Endothelial cell of umbilical vein (primary cell): ENCODE results near the gene PRKCG. TPM values are rescaled to one million over a fixed set of nuclear protein-coding genes. Genes with fewer than 3 reads are reported as not detected.

Experiments
- BruUV-seq: library from RNA; stranded (reverse); fragments of 400-500 nt; replicated peaks from 2 replicates; lab custom pipeline; 2021; lab: Mats Ljungman, UMichigan
- CTCF ChIA-PET: fragments of 300-600, 350-600 bp; sonication (Branson Sonifier 250); formaldehyde crosslinking; loops from one replicate; lab custom pipeline; 2021; ENCODE audit warnings: antibody characterized with exemption, inconsistent platforms; lab: Charles Lee
- POLR2A ChIA-PET: fragments of 300-600, 350-600 bp; sonication (Branson Sonifier 250); formaldehyde crosslinking; loops from one replicate; lab custom pipeline; 2021; ENCODE audit warnings: antibody characterized with exemption, inconsistent platforms; lab: Charles Lee
- DNase-seq: peaks from one replicate; pipeline ENCODE4 v3.0.0-alpha.2; 2011; ENCODE audit warnings: low read depth, low spot score
- FAIRE-seq: peaks from 2 replicates; lab custom pipeline; 2011; peaks lifted over from hg19 to GRCh38; lab: Jason Lieb, UNC
- H2AFZ ChIP-seq: 2 replicates; pipeline ENCODE4 v1.6.0; 2012; ENCODE audit warnings: low read depth, low read length, control low read depth, inconsistent platforms
- H3K27ac ChIP-seq: 2 replicates; pipeline ENCODE4 v1.5.1; 2011; ENCODE audit warnings: low read depth, mild to moderate bottlenecking, control low read depth, low read length, moderate library complexity; ENCODE audit not compliant: insufficient read depth
- H3K27me3 ChIP-seq, 2 experiments: 2 replicates each; pipeline versions ENCODE4 v1.6.0 to v1.6.1; 2011; ENCODE audit warnings: low read length in 2 of 2, mixed read lengths in 1 of 2; ENCODE audit not compliant: control insufficient read depth in 2 of 2, insufficient read depth in 2 of 2
- H3K36me3 ChIP-seq, 2 experiments: 2 replicates in 1 of 2; 3 replicates in 1 of 2; pipeline ENCODE4 v1.5.1; 2011; ENCODE audit warnings: low read length in 2 of 2, mild to moderate bottlenecking in 1 of 2, moderate library complexity in 1 of 2; ENCODE audit not compliant: control insufficient read depth in 2 of 2, insufficient read depth in 2 of 2; ENCODE audit errors: extremely low read depth in 1 of 2
- H3K4me1 ChIP-seq: 3 replicates; pipeline ENCODE4 v1.5.1; 2011; ENCODE audit warnings: mild to moderate bottlenecking, low read length; ENCODE audit not compliant: control insufficient read depth, insufficient read depth; ENCODE audit errors: extremely low read depth
- H3K4me2 ChIP-seq: 2 replicates; pipeline ENCODE4 v1.6.1; 2011; ENCODE audit warnings: low read length, control low read depth, mixed read lengths; ENCODE audit not compliant: insufficient read depth
- H3K4me3 ChIP-seq, 3 experiments: fragments of 200-600 bp in 1 of 3; sonication (generic), shearing (Covaris generic) in 1 of 3; replicated peaks in 1 of 3; 2 replicates each; pipeline ENCODE4 v1.5.1; 2011 to 2016; ENCODE audit warnings: control low read depth in 3 of 3, low read length in 3 of 3, mild to moderate bottlenecking in 2 of 3, inconsistent platforms in 1 of 3, low read depth in 1 of 3, moderate library complexity in 1 of 3; ENCODE audit not compliant: insufficient read depth in 1 of 3
- H3K79me2 ChIP-seq: 2 replicates; pipeline ENCODE4 v1.6.0; 2012; ENCODE audit warnings: low read length, inconsistent platforms; ENCODE audit not compliant: control insufficient read depth, insufficient read depth
- H3K9ac ChIP-seq: replicated peaks from 2 replicates; pipeline ENCODE3; 2011; ENCODE audit warnings: low read length, control low read depth; ENCODE audit not compliant: insufficient read depth; ENCODE audit errors: extremely low read depth
- H3K9me1 ChIP-seq: replicated peaks from 3 replicates; pipeline ENCODE4 v1.6.0; 2011; ENCODE audit warnings: mild to moderate bottlenecking, low read length; ENCODE audit not compliant: control insufficient read depth, insufficient read depth; ENCODE audit errors: extremely low read depth
- H3K9me3 ChIP-seq: replicated peaks from 2 replicates; pipeline ENCODE4 v1.5.1; 2012; ENCODE audit warnings: low read length, inconsistent platforms; ENCODE audit not compliant: control insufficient read depth, insufficient read depth
- H4K20me1 ChIP-seq: replicated peaks from 2 replicates; pipeline ENCODE3; 2011; ENCODE audit warnings: mild to moderate bottlenecking, low read length; ENCODE audit not compliant: control insufficient read depth, insufficient read depth; ENCODE audit errors: extremely low read depth
- CTCF ChIP-seq, 2 donors: IDR thresholded peaks; 1 replicate in 1 of 2; 2 replicates in 1 of 2; pipeline ENCODE4 v1.5.1; 2011; ENCODE audit warnings: low read length in 2 of 2, mild to moderate bottlenecking in 2 of 2, moderate library complexity in 2 of 2, control low read depth in 1 of 2, inconsistent platforms in 1 of 2, low read depth in 1 of 2; ENCODE audit not compliant: insufficient read depth in 1 of 2; ENCODE audit errors: extremely low read depth in 1 of 2
- EZH2 ChIP-seq: IDR thresholded peaks from 2 replicates; pipeline ENCODE4 v1.6.1; 2012; ENCODE audit warnings: borderline replicate concordance, low read depth, mild to moderate bottlenecking, moderate library complexity, low read length, inconsistent platforms; ENCODE audit not compliant: severe bottlenecking
- FOS ChIP-seq: IDR thresholded peaks from 2 replicates; pipeline ENCODE4 v1.6.1; 2011; ENCODE audit warnings: mild to moderate bottlenecking, low read length, moderate library complexity, borderline replicate concordance; ENCODE audit not compliant: insufficient read depth
- GATA2 ChIP-seq: IDR thresholded peaks from 2 replicates; pipeline ENCODE4 v1.7.0; 2011; ENCODE audit warnings: low read depth, mild to moderate bottlenecking, moderate library complexity, mixed read lengths, low read length; ENCODE audit not compliant: insufficient read length, insufficient read depth
- JUN ChIP-seq: IDR thresholded peaks from 2 replicates; pipeline ENCODE4 v1.6.1; 2011; ENCODE audit warnings: borderline replicate concordance, low read depth; ENCODE audit not compliant: insufficient read length, insufficient read depth
- MYC ChIP-seq: IDR thresholded peaks from one replicate; pipeline ENCODE4 v1.6.1; 2011; ENCODE audit warnings: mild to moderate bottlenecking, low read depth, low read length
- POLR2A ChIP-seq: IDR thresholded peaks from 2 replicates; pipeline ENCODE4 v1.6.1; 2012; ENCODE audit warnings: low read depth, mild to moderate bottlenecking, control low read depth, low read length
- POLR2AphosphoS5 ChIP-seq: IDR thresholded peaks from 2 replicates; pipeline ENCODE4 v1.6.1; 2012; ENCODE audit warnings: low read depth, mild to moderate bottlenecking, control low read depth, low read length, moderate library complexity; ENCODE audit not compliant: insufficient read depth
- dilution Hi-C: fragments of 300-500 bp; cut with MboI; formaldehyde crosslinking; loops from one replicate; pipeline ENCODE4 v1.15.0; 2019; ENCODE audit warnings: low sequenced_read_pairs; ENCODE audit not compliant: extremely low pct_ligation_motif_present
- intact Hi-C: fragments of 100-400 bp; cut with micrococcal nuclease; formaldehyde crosslinking; loops from one replicate; pipeline ENCODE4 v1.10.0; 2022
- polyA plus RNA-seq, 4 experiments: library from polyadenylated mRNA; depleted of rRNA in 3 of 4; stranded (reverse) in 3 of 4; unstranded in 1 of 4; fragments of >200 nt; gene quantifications; 2 replicates each; pipeline versions ENCODE4 v1.2.1 to v1.2.3, GENCODE V29; 2011 to 2012; ENCODE audit warnings: missing spikeins in 1 of 4
- total RNA-seq: library from RNA; stranded (reverse); gene quantifications from 2 replicates; pipeline ENCODE4 v1.2.3, GENCODE V29; 2021
- TF ChIP-seq, protein P1 (sequence below): IDR thresholded peaks from 2 replicates; pipeline ENCODE4 v1.6.1; 2011; ENCODE audit not compliant: insufficient read depth, insufficient read length

PRKCG gene
- total and polyA plus RNA-seq, 2 donors (not counting 3 experiments of a cell fraction or from before 2014, with no cell fraction given), result 0.07 TPM; not detected in 1

DNA sequence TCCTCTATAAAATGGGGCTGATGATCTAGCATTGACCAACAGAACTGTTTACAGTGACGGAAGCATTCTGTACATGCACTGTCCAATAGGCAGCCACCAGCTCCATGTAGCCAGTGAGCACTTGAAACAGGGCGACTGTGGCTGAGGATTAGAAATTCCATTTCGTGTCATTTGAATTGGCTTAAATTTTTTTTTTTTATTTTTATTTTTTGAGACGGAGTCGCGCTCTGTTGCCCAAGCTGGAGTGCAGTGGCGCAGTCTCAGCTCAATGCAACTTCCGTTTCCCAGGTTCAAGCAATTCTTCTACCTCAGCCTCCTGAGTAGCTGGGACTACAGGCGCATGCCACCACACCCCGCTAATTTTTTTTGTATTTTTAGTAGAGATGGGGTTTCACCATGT, 3.0 kb downstream of the PRKCG start:
- intact Hi-C loops, result no loop called here

More for the DNA sequence above, 3.0 kb downstream of the PRKCG start:
- POLR2A ChIA-PET, result no interaction called here
- DNase-seq, result no peak
- Histone ChIP-seq H3K27me3 (peaks cover 36 to 44% of the 10 kb centered on the region in 2 experiments), H3K79me2 (no peaks in the 10 kb centered on the region), H4K20me1 (no peaks in the 10 kb centered on the region), H2AFZ (no peak overlapping the region), H3K36me3 (no peaks in the 10 kb centered on the region), H3K4me1 (peaks cover 13% of the 10 kb centered on the region), H3K4me2 (no peak overlapping the region), H3K27ac (no peak overlapping the region), H3K4me3 (no peak overlapping the region), H3K9me3 (no peaks in the 10 kb centered on the region), H3K9ac (no peak overlapping the region), H3K9me1 (no peaks in the 10 kb centered on the region)
- no TSS peak for BruUV-seq
- no peak for FAIRE-seq
- no peak for TF ChIP-seq FOS
- TF ChIP-seq EZH2, result no peak
- no peak for TF ChIP-seq GATA2
- no peak for TF ChIP-seq POLR2AphosphoS5
- no peak for TF ChIP-seq POLR2A
- no peak for TF ChIP-seq CTCF (IDR thresholded peaks at IDR 0.05; ENCODE audit: extremely low read depth in 1 of 2, insufficient read depth in 1 of 2, low read depth in 1 of 2, low read length in 2 of 2)
- TF ChIP-seq, protein P1, sequence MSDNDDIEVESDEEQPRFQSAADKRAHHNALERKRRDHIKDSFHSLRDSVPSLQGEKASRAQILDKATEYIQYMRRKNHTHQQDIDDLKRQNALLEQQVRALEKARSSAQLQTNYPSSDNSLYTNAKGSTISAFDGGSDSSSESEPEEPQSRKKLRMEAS, result no peak
- no peak for TF ChIP-seq JUN
- no peak for TF ChIP-seq MYC
- CTCF ChIA-PET, result interaction anchor here (1.1 to 3.9 kb wide), 3 partner anchors 92 to 145 kb away, joined by 3 to 17 read pairs (median 8); no protein-coding TSS in a partner anchor
- dilution Hi-C loops, result no loop called here
